HepG2 (cell line): ENCODE measurements around the gene SPRN.

Experiments used
- SP2 ChIP-seq: sonication (generic); formaldehyde crosslinking; IDR thresholded peaks from 2 replicates; pipeline ENCODE4 v1.5.1; 2020; ENCODE audit warnings: mild to moderate bottlenecking, missing genetic modification reagents
- ZFP82 ChIP-seq: sonication (generic); formaldehyde crosslinking; IDR thresholded peaks from 2 replicates; pipeline ENCODE4 v1.5.1; 2020; ENCODE audit warnings: mild to moderate bottlenecking, missing genetic modification reagents, borderline replicate concordance
- TF ChIP-seq, protein P1 (sequence below): sonication (generic); formaldehyde crosslinking; IDR thresholded peaks from 2 replicates; pipeline ENCODE4 v1.5.0; 2020; ENCODE audit warnings: mild to moderate bottlenecking, missing genetic modification reagents, moderate library complexity
- TF ChIP-seq, protein P2 (sequence below): IDR thresholded peaks from 2 replicates; pipeline ENCODE4 v1.4.0; 2020; ENCODE audit warnings: mild to moderate bottlenecking, missing genetic modification reagents
- TF ChIP-seq, protein P3 (sequence below): sonication (generic); formaldehyde crosslinking; IDR thresholded peaks from 2 replicates; pipeline ENCODE4 v1.4.0; 2020; ENCODE audit warnings: missing genetic modification reagents

DNA sequence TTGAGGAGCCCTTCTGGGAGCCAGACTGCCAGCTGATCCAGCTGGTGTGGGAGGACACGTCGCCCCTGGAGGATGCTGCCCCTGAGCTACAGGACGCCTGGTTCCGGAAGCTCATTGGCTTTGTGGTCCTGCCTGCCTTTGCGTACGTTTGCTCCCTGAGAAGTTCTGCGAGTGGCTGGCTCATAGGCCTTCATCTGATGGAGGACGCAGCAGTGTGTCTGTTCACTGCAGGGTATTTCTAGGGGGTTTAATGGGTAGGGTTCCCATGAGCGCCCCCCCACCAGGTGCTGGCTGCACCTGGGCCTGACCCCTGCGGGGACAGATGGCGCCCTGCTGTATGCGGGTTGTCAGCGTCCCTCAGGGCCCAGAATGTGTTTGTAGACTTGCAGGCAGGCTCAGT is 40.4 kb downstream of the SPRN start:
- TF ChIP-seq ZFP82 (CRISPR knock-in tag), result no peak
- TF ChIP-seq, protein P1, sequence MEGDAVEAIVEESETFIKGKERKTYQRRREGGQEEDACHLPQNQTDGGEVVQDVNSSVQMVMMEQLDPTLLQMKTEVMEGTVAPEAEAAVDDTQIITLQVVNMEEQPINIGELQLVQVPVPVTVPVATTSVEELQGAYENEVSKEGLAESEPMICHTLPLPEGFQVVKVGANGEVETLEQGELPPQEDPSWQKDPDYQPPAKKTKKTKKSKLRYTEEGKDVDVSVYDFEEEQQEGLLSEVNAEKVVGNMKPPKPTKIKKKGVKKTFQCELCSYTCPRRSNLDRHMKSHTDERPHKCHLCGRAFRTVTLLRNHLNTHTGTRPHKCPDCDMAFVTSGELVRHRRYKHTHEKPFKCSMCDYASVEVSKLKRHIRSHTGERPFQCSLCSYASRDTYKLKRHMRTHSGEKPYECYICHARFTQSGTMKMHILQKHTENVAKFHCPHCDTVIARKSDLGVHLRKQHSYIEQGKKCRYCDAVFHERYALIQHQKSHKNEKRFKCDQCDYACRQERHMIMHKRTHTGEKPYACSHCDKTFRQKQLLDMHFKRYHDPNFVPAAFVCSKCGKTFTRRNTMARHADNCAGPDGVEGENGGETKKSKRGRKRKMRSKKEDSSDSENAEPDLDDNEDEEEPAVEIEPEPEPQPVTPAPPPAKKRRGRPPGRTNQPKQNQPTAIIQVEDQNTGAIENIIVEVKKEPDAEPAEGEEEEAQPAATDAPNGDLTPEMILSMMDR (CRISPR knock-in tag), result no peak
- TF ChIP-seq, protein P2, sequence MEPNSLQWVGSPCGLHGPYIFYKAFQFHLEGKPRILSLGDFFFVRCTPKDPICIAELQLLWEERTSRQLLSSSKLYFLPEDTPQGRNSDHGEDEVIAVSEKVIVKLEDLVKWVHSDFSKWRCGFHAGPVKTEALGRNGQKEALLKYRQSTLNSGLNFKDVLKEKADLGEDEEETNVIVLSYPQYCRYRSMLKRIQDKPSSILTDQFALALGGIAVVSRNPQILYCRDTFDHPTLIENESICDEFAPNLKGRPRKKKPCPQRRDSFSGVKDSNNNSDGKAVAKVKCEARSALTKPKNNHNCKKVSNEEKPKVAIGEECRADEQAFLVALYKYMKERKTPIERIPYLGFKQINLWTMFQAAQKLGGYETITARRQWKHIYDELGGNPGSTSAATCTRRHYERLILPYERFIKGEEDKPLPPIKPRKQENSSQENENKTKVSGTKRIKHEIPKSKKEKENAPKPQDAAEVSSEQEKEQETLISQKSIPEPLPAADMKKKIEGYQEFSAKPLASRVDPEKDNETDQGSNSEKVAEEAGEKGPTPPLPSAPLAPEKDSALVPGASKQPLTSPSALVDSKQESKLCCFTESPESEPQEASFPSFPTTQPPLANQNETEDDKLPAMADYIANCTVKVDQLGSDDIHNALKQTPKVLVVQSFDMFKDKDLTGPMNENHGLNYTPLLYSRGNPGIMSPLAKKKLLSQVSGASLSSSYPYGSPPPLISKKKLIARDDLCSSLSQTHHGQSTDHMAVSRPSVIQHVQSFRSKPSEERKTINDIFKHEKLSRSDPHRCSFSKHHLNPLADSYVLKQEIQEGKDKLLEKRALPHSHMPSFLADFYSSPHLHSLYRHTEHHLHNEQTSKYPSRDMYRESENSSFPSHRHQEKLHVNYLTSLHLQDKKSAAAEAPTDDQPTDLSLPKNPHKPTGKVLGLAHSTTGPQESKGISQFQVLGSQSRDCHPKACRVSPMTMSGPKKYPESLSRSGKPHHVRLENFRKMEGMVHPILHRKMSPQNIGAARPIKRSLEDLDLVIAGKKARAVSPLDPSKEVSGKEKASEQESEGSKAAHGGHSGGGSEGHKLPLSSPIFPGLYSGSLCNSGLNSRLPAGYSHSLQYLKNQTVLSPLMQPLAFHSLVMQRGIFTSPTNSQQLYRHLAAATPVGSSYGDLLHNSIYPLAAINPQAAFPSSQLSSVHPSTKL (CRISPR knock-in tag), result no peak
- TF ChIP-seq, protein P3, sequence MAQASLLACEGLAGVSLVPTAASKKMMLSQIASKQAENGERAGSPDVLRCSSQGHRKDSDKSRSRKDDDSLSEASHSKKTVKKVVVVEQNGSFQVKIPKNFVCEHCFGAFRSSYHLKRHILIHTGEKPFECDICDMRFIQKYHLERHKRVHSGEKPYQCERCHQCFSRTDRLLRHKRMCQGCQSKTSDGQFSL (CRISPR knock-in tag), result no peak
- no peak for TF ChIP-seq SP2
